NK-92 (cell line): ENCODE results near the gene GLTP.

Experiments used
- DNase-seq: peaks from one replicate; lab custom pipeline; 2025; ENCODE audit not compliant: unreplicated experiment; lab: John Stamatoyannopoulos, UW

The GLTP gene

DNA sequence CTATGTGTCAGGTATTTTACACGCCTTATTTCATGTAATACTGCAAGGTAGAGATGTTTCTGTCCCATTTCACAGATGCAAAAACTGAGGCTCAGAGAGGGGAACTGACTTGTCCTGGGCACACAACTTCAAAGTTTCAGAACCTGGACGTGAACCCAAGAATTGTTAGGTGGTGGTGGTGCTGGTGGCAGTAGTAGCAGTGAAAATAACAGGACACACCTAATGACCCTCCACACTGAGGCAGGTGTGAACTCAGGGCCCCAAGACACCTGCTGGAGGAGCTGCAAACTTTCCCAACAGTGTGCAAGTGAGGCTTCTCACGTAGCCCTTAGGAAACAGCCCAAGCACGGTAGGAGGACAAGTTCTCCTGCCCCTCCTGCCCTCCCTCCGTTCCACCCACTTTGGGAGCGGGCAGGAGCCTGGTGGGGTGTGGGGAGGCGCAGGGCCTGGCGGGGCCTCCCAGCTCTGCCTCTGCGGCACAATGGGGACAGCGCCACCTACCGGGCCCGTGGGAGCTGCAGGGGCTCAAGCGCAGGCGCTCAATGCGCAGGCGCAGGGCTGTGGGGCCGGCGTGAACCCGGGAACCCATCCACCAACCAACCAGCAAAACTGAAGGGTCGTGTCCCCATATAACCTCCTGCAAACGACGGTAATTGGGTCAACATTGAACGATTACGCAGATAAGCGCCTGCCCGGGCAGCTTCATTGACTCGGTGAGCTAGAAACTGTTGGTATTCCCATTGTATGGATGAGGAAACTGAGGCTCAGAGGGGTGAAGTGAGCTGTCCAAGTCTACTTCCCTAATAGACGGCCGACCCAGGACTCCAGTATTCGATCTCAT lies 35.1 kb downstream of the GLTP start:
- peak; percentile 5 for DNase-seq

GRCh38 chr12:109844091-109844490 lies 36.2 kb downstream of the GLTP start:
- DNase-seq: no peak

GRCh38 chr12:109842021-109842420 lies 38.3 kb downstream of the GLTP start:
- DNase-seq: no peak

- DNase-seq: no peak
Observed at GRCh38 chr12:109841356-109841755, 39.0 kb downstream of the GLTP start.

GRCh38 chr12:109840305-109841074 lies 39.9 kb downstream of the GLTP start:
- no peak for DNase-seq

DNA sequence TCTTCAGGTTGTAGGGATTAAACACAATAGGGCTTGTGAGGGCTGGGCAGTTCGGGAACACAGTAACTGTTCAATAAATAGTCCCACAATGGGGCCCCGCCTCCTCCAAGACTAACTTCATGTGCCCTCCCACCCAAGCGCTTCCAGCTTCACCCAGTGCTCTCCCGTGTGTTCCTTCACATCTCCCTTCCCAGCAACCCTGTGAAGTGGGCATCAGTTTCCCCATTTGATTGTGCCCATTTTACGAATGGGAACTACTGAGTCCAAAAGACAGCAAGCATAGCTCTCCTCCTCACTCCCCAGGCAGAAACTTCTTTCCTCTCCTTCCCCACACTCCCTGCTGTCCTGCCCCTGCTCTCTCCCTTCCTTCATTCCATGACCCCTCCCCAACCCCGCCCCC lies 40.9 kb downstream of the GLTP start:
- DNase-seq: no peak

GRCh38 chr12:109836916-109837315 lies 43.4 kb downstream of the GLTP start:
- DNase-seq: no peak

- no peak for DNase-seq
Observed at GRCh38 chr12:109835827-109836226, 44.5 kb downstream of the GLTP start.

DNA sequence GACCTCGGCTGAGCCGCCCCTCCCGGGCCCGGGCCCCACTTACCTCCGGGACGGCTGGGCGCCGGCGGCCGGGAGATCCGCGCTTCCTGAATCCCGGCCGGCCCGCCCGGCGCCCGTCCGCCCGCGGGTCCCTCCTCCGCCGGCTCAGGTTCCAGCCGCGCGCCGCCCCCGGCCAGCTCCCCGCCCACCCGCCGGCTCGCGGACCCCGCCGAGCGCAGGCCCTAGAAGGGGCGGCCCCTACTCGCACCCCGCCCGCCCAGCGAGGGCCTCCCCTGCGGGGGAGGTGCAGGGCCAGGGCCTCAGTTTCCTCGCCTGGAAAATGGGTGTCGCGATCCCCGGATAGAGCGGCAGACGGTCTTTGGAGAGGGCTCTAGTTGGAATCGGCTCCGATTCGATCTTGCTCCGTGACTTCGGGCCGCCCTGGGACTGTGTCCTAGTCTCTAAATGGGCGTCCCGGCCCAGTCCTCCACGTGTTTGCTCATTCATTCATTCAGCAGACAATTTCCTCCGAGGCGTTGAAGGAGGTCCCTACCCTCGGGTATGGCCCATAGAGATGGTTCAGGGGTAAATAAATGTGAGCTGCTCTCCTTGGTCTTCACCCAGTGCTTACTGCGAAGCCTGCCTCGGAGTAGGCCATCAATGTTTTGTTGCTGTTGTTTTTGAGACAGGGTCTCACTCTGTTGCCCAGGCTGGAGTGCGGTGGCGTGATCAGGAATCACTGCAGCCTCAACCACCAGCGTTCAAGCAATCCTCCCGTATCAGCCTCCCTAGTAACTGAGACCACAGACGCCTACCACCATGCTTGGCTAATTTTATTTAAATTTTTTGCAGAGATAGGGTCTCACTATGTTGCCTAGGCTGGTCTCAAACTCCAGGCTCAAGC lies 46.8 kb downstream of the GLTP start, which contains the start of gene TRPV4:
Gene TRPV4 (minus strand): TSS at position 92 of the 883 bp plus-strand sequence. CDS start 18,602 bp downstream, outside the sequence.
- DNase-seq: no peak

DNA sequence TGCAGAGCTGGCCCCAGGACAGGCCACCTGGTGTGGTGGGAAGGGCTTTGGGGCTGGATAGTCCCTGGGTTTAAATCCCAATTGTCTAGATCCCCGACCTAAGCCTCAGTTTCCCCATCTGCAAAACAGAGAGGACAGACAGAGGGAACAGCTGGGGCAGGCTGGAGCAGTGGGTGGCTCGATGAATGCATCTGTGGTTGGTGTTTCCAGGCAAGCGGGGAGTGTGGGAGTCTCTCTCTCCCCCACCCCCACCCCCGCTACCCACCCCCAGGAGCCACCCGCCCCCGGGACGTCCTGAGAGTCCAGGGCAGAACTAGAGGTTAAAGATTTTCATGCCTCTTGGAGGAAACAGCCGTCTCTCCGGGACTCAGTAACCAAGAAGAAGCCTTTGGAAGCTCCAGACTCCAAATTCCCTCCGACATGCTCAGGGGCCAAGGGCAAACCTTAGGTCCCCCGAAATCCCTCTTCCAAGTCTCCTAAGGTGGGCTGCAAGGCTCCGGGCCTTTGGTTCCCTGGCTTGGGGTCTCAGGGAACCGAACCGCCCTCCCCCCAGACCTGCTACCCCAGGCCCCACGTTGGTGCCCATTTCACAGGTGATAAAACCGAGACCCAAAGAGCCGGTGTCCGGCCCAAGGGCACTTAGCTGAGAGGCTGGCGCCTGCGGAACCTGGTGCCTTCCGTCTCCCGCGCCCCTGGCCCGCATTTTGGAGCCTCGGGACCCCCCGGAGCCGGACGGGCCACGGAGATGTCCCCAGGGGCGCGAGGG lies 47.6 kb downstream of the GLTP start:
- DNase-seq: no peak

DNA sequence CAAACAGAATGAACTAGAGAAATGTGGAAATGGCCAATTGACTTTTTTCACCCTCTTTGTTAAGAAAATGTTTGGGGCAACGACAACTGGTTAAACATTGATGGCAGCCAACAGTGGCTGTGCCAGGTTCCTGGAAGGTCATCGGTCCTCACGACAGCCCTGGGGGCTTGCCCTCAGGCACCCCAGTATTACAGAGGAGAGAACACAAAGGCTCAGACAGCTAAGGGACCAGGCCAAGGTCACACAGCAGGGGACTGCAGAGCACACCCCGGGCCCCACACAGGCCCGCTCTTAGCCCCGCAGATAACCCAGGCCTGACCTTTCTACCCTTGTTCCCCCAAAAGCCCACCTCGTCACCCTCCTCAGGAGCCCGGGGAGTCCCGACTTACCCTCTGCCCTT lies 48.4 kb downstream of the GLTP start:
- DNase-seq: no peak

DNA sequence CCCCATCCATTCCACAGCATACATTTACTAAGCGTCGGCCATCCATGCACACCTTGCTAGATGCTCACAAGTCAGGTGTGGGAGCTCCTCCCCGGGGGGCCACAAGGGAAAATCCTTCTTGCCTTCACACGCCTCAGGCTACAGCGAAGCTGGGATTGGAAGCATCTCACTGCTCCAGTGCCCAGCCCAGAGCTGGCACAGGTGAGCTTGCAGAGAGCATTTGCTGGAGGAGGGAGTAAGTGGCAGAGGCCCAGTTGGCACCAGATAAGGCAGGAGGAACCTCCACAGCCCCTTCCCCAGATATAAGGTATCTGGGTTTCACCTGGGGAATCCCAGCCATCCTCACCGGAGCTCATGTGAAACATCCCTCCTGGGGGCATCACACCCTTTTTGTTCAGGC lies 49.0 kb downstream of the GLTP start:
- no peak for DNase-seq

DNA sequence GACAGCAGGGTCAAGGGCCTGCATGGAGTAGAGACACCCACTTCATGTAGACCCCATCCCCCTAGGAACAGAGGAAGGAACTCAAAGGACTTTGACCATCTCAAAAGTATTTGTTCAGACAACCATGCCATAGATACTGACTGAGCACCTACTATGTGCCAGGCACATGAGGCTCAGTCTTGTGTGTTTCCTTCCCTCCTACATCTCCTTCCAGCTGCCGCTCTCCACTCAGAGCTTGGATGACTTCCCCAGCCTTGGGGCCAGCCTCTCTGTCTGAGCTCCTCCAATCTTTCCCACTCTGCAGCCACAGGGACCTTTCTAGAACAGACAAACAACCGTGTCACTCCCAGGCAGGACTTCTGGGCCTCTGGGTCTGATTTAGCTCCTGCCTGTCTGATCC lies 49.6 kb downstream of the GLTP start:
- DNase-seq: no peak

DNA sequence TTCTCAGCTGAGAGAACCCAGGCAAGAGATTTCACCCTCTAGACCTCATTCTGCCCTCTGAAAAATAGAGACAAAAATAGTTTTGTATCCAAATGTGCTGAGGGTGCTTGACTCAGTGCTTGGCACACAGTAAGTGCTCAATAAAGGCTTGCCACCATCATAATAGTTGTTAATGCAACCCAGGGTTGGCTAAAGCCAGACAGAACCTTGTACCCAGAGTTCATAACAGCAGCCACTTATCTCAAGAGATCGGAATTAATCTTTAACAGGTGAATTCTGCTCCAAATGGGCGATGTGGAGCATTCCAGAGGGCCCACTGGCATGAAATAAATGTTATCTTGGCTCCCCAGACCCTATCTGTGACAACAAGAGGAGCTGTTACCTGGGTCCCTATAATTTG lies 50.1 kb downstream of the GLTP start:
- DNase-seq: no peak

DNA sequence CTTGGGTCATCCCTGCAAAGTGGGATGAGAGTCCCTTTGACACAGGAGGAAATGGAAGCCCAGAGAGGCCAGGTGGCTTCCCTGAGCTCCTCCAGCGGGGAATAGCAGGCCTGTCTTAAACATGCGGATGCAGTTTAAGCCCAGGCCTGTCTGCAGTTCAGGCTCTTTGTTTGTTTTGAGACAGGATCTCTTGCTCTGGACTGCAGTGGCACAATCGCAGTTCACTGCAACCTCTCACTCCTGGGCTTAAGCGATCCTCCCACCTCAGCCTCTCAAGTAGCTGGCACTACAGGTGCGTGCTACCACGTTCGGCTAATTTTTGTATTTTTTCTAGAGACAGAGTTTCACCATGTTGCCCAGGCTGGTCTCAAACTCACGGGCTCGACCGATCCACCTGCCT lies 50.7 kb downstream of the GLTP start:
- DNase-seq: no peak

GRCh38 chr12:109828754-109829511 lies 51.4 kb downstream of the GLTP start:
- no peak for DNase-seq

DNA sequence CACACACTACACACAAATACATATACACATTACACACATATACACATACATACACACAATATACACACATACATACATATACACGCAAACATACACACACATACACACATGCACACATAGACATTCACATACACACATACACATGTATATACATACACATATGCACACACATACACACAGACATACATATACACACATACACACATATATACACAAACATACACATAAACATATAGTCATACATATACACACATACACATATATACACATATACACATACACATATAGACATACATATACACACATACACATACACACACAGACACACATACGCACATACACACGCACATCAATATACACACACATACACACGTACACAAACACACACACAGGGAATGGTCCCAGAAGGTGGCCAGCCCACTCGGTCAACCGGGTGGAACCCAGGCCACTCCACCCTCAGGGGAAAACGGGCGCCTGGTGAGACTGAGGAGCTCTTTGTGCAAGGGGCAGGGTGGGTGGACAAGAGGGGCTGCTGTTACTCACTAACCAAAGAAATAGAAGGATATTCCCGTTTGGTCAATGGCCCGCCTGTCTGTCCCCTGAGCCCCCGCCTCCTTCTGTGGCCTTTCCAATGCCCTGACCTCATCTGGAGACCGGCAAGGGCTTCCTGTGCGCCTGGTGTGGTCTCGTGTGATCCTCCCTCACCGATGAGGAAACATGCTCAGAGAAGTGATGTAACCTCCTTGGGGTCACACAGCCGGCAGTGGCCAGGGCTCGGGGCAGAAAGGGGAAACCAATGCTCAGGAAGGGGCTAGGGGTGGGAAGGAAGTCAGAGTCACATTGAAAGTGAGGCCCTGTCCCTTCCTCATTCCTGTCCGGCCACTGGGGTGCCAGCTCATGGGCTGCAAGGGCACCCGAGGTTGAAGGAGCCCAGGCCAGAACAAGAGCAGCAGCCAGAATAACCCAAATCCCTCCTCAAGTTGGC lies 52.5 kb downstream of the GLTP start:
- no peak for DNase-seq

GRCh38 chr12:109827080-109827479 lies 53.3 kb downstream of the GLTP start:
- no peak for DNase-seq

DNA sequence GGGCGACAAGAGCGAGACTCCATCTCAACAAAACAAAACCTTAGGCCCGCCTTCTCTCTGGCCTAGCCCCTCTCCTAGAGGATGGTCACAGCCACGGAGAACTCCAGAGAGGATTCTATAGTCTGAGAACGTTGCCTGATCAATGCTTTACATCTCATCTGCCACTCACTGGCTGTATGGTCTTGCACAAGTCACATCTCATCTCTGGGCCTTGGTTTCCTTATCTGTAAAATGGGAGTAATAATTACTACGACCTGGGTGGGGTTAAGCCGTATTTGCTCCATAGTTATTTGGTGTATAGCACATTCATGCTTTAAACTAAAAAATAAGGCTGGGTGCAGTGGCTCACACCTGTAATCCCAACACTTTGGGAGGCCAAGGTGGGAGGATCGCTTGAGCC lies 55.6 kb downstream of the GLTP start:
- no peak for DNase-seq
